ENCODE results near the gene ABCA4. TPM values are rescaled to one million over a fixed set of nuclear protein-coding genes. Genes with fewer than 3 reads are reported as not detected.

ABCA4 gene
- total and polyA plus RNA-seq, 2 experiments from 2014 or later, result 0.53 to 1.4 TPM

DNA sequence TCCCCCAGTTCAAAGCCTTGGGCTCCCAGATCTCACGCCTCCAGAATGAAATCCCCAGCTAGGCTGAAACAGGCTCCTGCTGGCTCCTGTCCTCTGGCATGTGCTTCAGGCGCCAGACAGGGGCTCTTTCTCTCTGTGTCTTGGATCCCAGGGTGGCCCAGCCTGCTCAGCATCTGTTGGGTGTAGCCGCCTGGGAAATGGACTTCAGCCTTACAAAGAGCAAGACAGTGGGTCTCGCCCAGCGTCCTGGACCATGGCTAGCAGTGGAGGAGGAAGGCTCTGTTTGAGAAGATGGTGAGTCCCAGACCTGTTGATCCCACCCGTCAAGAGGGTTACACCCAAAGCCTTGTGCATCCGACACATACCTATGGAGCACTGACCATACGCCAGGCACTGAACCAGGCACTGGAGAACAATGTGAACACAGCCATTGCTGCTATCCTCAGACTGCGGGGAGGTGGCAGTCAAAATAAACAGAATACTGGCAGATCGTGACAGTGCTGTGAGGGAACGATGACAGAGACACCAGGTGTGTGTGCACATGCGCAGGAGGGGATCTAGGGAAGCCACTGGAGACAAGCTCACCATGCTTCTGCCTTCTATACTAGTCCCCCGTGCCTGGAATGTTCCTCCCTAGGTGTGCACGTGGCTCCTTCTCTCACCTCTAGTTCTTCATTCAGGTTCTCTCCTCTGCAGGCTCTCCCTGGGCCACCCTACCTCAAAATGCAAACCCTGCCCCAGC, 118.7 kb downstream of the ABCA4 start:
- H3K27ac ChIP-seq, result no peak overlapping the region
- no peak overlapping the region for H3K4me2 ChIP-seq
- no peak overlapping the region for H3K4me3 ChIP-seq
- no peak for TF ChIP-seq EZH2 (IDR thresholded peaks at IDR 0.05; ENCODE audit: borderline replicate concordance)
- TF ChIP-seq CTCF (IDR thresholded peaks at IDR 0.05; ENCODE audit: poor library complexity), result no peak
- no peak for TF ChIP-seq EZH2phosphoT487 (IDR thresholded peaks at IDR 0.05; ENCODE audit: low read depth, severe bottlenecking, unreplicated experiment)
- no peak overlapping the region for H2AFZ ChIP-seq
- WGBS (ENCODE audit: low lambda C conversion rate, missing lambda C conversion rate), result 91% methylated on average over 14 of the region's 14 CpGs
- H3K4me1 ChIP-seq (ENCODE audit: insufficient read depth), result no peaks in the 10 kb centered on the region
- no peaks in the 10 kb centered on the region for H3K36me3 ChIP-seq (replicated peaks; ENCODE audit: insufficient read depth, low read depth)
- no peaks in the 10 kb centered on the region for H4K20me1 ChIP-seq (ENCODE audit: insufficient read depth, poor library complexity, severe bottlenecking)
- no peaks in the 10 kb centered on the region for H3K27me3 ChIP-seq
- no peak for DNase-seq (ENCODE audit: low spot score)
- no peaks in the 10 kb centered on the region for H3K9me2 ChIP-seq (replicated peaks; ENCODE audit: insufficient read depth)
- H3K9me3 ChIP-seq (ENCODE audit: low read depth), result no peaks in the 10 kb centered on the region
- H3K79me2 ChIP-seq, result no peaks in the 10 kb centered on the region

DNA sequence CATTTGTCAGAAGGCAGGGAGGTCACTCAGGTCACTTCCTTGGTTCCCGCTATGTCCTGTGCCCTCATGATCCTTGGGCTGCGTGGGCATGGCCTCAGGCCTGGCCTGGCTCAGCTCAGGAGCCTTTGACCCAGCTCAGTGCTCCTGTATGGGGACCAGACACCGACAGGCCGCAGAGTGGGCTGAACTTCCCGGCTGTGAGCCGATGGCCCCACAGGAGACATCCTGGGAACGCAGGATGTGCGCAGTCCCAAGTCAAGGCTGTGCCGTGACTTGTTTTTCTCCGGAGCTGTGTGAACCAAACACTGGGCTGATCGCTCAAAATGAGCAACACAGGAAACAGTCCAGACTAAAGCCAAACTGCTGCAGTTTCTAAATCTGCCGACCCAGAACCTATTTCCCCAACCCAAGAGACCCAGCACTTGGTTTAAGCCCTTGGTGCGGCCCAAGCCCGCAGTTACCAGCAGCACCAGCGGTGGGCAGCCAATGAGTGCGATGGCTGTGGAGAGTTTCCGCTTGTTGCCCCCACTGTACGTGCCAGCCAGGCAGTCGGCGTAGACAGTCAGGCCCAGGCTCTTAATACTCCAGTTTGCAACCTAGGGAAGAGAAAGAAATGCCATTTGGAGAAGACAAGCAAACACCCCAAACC, 119.4 kb downstream of the ABCA4 start:
- H3K27ac ChIP-seq, result no peak overlapping the region

GRCh38 chr1:94000510-94001282, 120.3 kb downstream of the ABCA4 start:
- Histone ChIP-seq H3K27ac (no peak overlapping the region), H3K4me1 (ENCODE audit: insufficient read depth) (no peaks in the 10 kb centered on the region), H3K36me3 (replicated peaks; ENCODE audit: insufficient read depth, low read depth) (no peaks in the 10 kb centered on the region), H3K9me2 (replicated peaks; ENCODE audit: insufficient read depth) (no peaks in the 10 kb centered on the region), H2AFZ (no peak overlapping the region), H4K20me1 (ENCODE audit: insufficient read depth, poor library complexity, severe bottlenecking) (no peaks in the 10 kb centered on the region), H3K79me2 (no peaks in the 10 kb centered on the region), H3K4me2 (no peak overlapping the region), H3K27me3 (no peaks in the 10 kb centered on the region), H3K9me3 (ENCODE audit: low read depth) (no peaks in the 10 kb centered on the region), H3K4me3 (no peak overlapping the region)
- DNase-seq (ENCODE audit: low spot score), result no peak
- 95% methylated on average over 12 of the region's 12 CpGs for whole genome bisulfite sequencing (ENCODE audit: low lambda C conversion rate, missing lambda C conversion rate)
- TF ChIP-seq EZH2phosphoT487 (IDR thresholded peaks at IDR 0.05; ENCODE audit: low read depth, severe bottlenecking, unreplicated experiment) (no peak), CTCF (IDR thresholded peaks at IDR 0.05; ENCODE audit: poor library complexity) (no peak), EZH2 (IDR thresholded peaks at IDR 0.05; ENCODE audit: borderline replicate concordance) (no peak)

More for the DNA sequence above, 119.4 kb downstream of the ABCA4 start:
- Histone ChIP-seq H2AFZ (no peak overlapping the region), H3K4me2 (no peak overlapping the region), H3K79me2 (no peaks in the 10 kb centered on the region), H3K4me1 (ENCODE audit: insufficient read depth) (no peaks in the 10 kb centered on the region), H3K9me3 (ENCODE audit: low read depth) (no peaks in the 10 kb centered on the region), H3K27me3 (no peaks in the 10 kb centered on the region), H4K20me1 (ENCODE audit: insufficient read depth, poor library complexity, severe bottlenecking) (no peaks in the 10 kb centered on the region), H3K9me2 (replicated peaks; ENCODE audit: insufficient read depth) (no peaks in the 10 kb centered on the region), H3K36me3 (replicated peaks; ENCODE audit: insufficient read depth, low read depth) (no peaks in the 10 kb centered on the region), H3K4me3 (no peak overlapping the region)
- DNase-seq (ENCODE audit: low spot score), result no peak
- 96% methylated on average over 20 of the region's 20 CpGs for WGBS (ENCODE audit: low lambda C conversion rate, missing lambda C conversion rate)
- TF ChIP-seq EZH2phosphoT487 (IDR thresholded peaks at IDR 0.05; ENCODE audit: low read depth, severe bottlenecking, unreplicated experiment) (no peak), EZH2 (IDR thresholded peaks at IDR 0.05; ENCODE audit: borderline replicate concordance) (no peak), CTCF (IDR thresholded peaks at IDR 0.05; ENCODE audit: poor library complexity) (no peak)
